Measurements from ENCODE around the gene DACH2.

DACH2 gene

DNA sequence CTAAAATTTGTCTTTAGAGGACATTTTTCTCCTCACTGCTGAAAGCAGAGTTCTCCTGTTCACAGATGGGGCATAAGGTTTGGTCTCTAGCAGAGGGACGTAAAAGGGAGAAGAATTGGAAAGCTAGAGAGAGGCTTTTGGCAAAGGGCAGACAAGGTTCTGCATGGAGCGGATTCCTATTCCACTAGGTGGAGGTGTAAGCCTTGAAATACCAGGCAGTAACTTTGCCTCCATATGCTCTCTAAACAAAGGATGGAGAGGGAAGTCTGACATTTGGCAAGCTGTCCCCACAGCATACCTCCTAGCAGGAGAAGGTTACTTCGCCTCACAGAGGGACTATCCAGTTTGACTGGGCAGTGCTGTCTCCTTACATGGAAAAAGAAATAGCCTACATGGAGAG, 174.7 kb downstream of the DACH2 start:
- no peak for DNase-seq (ENCODE audit: low read depth in 2 of 2)

DNA sequence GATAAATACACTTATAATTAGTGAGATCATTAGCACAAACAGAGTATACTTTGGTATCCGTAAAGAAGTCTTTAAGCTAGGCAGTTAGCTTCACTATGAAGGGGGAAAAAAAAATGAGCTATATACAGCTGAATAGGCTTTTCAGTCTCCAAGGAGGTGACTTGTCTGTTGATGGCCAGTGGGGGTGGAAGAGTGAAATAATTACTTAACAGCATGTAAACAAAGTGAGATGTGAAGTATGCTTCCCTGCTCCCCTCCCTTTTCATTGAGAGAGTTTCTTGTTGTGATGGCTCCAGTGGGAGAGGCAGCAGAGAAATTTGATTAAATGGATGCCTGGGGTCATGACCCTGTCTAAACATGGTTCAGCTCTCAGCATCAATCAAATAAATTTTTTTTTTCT, 180.9 kb downstream of the DACH2 start:
- DNase-seq (ENCODE audit: low read depth in 2 of 2) = no peak

DNA sequence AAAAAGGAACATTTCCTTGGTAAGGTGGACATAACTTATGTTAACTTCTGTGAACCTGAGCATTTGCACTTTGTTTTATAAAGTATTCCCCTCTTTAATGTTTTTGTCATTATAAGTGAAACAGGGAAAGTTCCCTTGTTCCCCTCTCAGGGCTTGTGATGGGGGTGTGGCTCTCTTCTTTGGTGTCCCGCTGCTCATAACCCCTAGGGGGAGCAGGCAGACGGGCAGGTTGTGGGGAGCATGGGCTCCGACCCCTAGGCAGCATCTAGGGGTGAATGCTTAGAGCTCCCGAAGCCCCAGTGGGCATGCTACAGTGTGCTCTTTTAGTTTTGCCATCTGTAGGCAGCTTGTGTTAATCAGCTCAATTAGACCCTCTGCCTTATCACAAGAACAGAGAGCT, 200.4 kb downstream of the DACH2 start:
- no peak for DNase-seq (ENCODE audit: low read depth in 2 of 2)

DNA sequence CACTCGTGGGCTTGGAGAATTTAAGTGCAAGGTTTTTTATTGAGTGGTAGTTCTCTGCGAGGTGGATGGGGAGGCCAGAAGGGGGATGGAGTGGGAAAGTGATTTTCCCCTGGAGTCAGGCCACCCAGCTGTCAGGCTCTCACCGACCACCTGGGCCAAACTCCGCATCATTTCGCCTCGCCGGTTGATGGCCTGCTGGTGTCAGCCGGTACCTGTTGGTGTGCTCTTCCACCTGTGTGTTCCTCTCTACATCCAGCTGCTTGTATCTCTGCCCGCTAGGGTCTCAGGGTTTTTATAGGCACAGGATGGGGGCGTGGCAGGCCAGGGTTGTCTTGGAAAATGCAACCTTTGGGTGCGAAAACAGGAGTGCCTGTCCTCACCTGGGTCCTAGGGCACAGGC, 200.9 kb downstream of the DACH2 start:
- DNase-seq (ENCODE audit: low read depth in 2 of 2) = no peak

DNA sequence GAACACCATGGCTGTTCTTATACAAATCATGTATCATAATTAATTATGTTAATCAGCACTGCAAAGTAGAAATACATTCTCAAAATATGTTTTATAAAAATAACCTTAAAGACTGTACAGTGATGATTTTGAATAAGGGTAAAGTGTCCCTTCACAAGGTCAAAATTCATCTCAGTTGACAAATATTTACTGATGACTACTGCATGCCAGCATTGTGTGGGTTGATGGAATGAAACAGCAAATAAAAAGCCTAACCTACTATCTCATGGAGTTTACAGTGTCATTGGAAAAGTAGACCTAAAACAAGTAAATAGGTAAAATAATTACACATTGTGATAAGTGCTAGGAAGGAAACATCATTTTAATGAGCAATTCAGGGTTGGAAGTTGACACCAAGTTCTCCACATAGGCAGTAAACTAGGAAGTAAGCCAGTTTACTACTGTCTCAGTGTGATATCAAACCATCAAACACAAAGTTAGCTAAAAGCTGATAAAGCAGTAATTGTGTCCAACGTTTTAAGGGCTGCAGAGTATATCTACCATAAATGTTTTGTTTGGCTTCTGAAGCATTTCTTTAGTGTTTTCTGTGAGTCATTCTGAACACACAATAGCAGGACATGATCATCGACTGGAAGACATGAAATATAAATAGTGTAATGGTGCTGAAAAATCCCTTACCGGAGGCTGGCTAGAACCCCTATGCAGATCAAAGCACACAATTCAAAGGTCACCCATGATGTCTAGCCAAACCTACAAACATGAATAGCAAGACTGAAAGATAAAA, 221.8 kb downstream of the DACH2 start:
- no peak for DNase-seq (ENCODE audit: low read depth in 2 of 2)

DNA sequence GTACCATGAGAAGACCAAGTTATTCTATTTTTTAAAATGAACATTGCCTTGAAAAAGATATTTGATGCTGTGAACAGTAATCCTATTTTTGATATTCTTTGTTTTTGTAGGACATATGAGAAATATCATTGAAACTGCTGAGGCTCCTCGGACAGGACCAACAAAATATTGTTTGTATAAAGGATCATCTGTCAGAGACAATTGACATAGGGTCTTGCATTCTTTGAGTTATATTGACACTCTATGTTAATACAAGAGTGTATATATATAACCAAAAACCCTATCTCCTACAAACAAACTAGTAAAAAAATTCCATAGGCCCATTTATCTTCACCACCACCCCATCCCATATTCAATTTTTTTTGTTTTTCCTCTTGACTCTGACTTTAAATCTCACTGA, 222.7 kb downstream of the DACH2 start:
- no peak for DNase-seq (ENCODE audit: low read depth in 2 of 2)

DNA sequence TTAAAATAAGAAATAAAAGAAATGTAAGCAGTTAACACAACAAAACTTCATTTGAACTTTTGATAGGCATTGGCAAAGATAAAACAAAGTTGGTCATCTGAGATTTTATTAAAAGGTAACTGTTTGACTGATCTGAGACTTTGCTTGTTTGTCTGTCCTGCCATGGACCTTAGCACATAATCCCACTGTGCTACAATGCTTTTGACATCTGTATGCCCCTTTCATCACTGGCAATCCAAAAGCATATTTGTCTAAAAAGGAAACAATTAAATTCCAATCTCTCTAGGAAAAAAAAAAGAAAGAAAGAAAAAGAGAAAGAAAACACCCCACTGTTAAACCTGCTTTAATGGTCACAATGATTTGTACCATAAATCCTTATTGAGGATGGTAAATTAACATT, 231.0 kb downstream of the DACH2 start:
- DNase-seq (ENCODE audit: low read depth in 2 of 2) = no peak

DNA sequence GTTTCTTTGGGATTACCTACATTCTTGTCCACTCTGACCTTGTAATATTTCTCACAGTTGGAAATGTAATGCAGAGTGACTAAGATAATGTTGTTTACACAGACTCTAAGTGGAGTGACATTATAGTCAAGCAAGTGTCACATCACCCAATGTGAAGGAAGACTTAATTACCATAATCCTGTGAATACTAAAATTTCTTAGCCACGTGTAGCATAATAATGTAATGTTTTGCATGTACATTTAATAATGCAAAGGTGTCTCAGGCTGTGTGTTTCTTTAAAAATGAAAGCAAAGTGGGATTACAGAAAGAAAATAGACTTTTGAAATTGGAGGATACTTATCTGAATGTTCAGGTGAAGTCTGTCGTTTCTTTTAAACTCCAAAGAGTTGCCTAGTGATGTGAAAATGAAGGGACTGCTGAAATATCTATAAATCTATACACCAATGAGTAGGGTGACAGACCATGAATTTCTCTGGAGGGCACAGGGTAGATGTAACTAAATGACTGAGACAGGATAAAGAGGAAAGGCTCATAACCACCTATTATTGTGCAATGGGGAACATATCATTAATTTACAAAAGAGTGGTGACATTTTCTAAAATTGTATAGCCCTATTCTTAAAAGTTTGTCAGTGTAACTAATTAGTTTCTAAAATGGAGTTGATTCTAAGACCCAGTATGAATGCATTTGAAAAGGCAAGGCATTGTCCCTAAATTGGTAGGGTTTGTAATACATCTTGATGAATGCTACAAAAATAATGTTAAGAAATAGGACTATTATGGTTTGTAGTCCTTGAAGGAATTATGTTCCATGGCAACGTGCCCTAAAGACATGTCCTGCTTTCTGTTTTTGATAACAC, 235.7 kb downstream of the DACH2 start:
- DNase-seq (ENCODE audit: low read depth in 2 of 2) = no peak

DNA sequence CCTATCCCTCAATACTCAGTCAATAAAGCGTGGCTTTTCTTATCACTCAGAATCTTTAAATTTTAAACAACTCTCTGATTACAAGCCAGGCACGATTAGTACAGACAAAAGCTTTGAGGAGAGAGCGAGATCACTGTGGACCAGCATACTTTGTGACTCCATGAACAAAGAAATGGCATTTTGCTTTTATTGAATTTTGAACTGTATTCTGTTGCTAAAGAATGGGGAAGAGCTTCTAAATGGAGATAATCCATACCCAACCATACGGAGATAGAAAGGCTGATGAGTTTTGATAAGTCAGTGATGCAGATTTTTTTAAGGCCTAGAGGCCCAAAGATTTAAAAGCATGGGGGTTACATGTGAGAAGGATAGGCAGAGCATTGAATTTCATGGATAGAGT, 259.1 kb downstream of the DACH2 start:
- DNase-seq (ENCODE audit: low read depth in 2 of 2) = no peak

DNA sequence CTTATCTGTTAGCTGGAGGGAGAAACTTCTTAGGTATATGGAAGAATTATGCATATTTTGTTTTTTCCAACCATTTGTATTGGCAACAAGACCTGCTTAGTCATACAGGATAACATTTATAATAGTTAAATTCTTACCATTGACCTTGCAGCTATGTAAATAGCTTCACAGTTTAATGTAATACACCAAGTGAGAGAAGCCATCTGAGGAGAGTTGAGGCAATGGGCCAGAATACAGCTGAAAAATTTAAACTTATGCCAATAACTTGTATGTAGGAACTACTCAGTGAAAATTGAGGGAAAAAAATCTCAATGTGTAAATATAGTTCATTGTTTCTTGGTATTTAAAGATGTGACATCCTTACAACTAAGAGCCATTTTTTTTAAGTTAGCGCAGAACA, 273.5 kb downstream of the DACH2 start:
- DNase-seq (ENCODE audit: low read depth in 2 of 2) = no peak

DNA sequence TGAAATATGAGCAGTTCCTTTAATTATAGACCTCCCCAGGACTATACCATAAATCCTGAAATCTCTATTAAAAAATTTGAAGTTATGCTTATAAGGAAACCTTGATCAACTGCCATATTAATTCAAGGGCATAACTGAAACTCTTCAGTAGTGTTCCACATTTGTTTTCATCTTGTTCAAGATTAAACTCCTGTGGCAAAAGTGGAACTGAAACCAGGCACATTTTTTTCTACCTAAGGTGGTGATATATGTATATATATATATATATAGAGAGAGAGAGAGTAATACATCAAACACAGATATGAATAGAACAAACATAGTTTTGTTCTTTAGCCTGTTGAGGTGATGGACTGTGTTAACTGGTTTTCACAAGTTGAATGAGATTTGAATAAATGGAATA, 287.9 kb downstream of the DACH2 start:
- no peak for DNase-seq (ENCODE audit: low read depth in 2 of 2)

DNA sequence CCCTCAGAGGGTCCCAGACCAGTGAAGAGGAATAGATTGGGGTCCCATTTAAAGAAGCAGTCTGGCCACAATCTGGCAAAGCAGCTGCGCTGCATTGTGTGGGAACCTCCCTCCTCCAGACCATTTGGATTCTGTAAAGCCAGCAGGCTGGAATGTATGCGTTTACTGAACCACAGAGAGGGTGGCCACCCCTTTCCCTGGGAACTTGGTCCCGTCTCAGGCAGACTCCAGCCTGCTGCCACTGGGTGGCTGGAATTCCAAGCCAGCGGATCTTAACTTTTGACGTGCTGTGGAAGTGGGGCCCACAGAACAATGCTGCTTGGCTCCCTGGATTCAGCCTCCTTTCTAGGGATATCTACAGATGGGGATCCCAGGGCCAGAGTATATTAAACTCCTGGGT, 307.2 kb downstream of the DACH2 start:
- DNase-seq (ENCODE audit: low read depth in 2 of 2) = no peak

DNA sequence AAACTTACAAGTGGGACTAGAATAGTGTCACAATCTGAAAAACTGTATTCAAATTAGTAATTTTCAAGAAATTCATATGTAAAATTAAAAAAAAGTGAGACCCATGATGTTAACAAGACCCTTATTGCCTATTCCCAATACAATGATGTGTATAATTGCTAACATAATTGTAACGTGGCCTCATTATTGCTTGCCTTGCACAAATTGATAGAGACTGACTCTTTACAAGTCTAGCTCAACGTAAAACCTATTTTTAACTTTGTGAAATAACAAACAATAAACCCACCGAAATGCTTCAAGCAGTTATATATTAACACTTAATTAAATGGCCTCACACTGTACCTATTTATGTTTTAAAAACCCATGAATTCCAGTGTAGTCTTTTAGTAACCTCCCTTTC, 312.5 kb downstream of the DACH2 start:
- no peak for DNase-seq (ENCODE audit: low read depth in 2 of 2)

DNA sequence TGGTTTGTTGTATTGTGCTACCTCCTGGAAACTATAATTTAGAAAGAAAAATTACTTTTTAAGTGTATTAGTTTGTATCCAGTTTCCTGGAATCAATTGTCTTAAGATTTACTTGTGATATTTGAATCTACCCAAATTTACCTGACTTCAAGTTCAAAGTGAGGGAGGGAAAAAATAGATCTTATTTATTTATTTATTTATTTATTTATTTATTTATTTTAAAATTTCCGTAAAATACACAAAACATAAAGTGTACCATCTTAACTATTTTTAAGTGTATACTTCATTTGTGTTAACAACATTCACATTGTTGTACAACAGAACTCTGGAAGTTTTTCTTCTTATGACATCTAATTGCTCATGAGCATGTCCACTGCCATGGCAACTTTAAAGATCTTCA, 356.0 kb downstream of the DACH2 start:
- DNase-seq (ENCODE audit: low read depth in 2 of 2) = no peak

DNA sequence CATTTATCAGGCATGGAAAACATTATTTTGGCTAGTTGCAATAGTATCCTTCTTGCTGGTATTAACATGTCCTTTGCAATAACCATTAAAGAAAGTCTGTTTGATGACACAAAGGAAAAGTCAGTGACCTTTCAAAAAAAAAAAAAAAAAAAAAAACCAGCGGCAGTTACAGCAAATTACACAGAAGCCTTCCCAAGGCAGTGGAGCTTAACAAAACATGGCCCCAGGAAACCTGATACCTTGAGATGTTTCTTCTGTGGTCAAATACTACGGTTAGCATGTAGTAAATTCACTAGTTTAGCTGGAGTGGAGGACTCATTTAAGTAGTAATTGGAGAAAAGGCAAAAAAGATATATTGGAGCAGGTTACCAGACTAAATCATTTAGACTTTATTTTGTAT, 359.1 kb downstream of the DACH2 start:
- DNase-seq (ENCODE audit: low read depth in 2 of 2) = no peak

DNA sequence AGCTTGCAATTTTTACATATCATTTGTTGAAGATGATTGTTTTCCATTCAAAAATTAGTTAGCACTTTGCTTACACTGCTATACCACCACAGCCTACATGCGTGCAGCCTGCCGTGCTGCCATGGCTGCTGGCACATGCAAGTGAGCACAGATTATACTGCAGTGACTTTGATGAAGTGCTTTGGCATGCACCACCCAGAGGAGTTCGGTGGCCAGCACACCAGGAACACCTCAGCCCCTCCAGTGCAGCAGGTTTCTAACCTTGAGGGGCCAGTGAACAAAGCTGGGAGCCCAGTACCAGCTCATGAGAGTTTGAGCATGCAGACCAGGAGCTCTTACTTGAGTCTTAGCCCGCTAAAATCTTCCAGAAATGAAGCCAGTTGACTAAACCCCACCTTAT, 431.5 kb downstream of the DACH2 start:
- no peak for DNase-seq (ENCODE audit: low read depth in 2 of 2)

DNA sequence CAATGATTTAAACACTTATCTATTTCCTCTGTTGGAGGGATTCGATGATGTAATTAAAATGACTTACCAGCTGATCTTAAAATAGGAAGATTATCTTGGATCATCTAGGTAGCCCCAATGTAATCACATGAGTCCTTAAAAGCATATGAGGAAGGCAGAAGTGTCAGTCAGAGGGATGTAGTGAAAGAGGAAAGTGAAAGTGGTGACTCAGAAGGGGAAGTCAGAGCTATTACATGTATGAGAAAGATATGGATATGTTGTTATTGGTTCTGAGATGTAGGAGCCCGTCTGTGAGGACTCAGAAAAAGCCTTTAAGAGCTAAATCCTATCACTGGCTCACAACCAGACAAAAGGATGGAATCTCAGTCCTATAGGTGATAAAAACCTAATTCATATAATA, 456.4 kb downstream of the DACH2 start:
- DNase-seq (ENCODE audit: low read depth in 2 of 2) = no peak

DNA sequence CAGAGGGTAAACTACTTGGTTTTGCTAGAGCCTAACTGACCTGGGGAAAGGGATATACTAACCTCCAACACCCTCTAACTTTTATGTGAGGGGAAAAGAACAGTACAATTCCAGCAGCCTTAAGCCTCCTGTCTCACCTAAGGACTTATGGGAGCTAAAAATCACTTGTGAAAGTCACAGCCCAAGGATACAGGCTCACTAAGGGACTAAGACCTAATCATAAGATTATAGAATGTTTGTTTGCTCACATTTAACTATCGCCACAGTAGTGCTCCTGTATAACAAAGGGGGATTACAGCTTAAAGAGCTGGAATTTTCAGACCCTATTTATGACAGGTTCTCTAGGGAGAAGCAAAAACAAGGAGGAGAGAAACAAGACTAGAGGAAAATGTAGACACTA, 548.7 kb downstream of the DACH2 start:
- no peak for DNase-seq (ENCODE audit: low read depth in 2 of 2)

DNA sequence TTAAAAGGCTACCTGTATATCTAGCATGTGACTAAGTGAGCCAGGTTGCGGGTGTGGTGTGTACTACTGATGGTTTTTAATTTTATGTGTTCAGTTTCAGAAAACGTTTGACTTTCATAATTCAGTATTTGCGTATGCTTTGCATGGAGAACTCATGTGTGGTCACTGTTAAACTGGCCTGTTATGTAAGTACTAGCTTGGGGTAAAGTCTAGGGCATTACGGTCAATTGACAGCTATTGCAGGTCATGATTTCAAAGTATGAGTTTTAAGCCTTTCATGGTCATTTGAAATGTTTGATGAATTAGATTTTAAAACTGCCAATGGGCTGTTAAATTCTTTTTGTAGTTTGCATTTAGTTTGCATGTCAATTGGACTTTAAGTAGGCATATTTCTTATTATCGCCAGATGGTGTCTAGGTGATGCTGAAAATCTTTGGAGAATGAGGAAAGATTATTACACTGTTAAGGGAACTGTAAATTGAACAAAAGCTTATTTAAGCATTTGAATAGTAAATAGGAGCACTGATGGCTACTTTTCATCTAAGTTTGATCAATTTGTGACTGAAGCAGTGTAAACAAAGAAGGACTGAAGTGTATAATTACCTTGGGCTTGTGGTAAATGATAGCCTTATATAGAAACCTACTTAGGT, 563.4 kb downstream of the DACH2 start:
- no peak for DNase-seq (ENCODE audit: low read depth in 2 of 2)

DNA sequence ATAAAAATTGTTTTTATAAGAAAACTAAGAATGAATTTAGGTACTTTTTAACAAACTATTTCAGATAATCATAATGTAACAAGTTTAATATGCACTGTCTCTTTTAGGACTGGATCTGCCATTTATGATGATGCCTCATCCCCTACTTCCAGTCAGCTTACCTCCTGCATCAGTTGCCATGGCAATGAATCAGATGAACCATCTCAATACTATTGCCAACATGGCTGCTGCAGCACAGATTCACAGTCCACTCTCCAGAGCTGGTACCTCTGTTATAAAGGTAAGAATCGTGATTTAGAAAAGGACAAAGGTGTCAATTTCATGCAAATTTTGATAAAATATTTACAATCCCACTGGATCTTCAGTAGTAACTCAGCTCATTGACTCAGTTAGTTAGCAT, 566.2 kb downstream of the DACH2 start:
- no peak for DNase-seq (ENCODE audit: low read depth in 2 of 2)

DNA sequence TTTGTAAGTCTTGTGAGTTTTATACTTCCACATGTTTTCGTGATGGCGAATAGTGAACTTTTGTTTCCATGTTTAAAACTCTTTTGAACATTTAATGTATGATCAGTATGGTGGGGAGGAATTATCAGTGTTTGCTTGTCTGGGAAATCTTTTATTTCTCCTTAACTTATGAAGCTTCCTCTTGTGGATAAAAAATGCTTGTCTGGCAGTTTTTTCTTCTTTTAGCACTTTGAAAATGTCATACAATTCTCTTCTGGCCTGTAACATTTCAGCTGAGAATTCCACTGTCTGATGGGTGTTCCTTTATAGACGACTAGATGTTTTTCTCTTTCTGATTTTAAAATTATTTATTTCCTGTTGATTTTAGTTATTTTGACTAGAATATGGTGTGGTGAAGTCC, 576.0 kb downstream of the DACH2 start:
- no peak for DNase-seq (ENCODE audit: low read depth in 2 of 2)

DNA sequence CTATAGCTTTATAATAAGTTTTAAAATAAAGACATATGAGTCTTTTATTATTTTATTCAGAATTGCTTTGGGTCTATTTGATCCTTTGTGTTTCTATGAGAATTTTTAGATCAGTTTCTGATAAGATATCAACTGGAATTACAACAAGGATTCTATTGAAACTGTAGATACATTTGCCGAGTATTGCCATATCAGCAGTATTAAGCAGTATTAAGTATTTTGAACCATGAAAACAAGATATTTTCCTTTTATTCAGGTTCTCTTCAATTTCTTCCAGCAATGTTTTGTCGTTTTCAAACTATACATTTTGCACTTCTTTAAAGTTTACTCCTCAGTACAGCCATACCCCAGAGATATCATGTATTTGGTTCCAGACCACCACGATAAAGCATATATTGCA, 598.8 kb downstream of the DACH2 start:
- no peak for DNase-seq (ENCODE audit: low read depth in 2 of 2)

DNA sequence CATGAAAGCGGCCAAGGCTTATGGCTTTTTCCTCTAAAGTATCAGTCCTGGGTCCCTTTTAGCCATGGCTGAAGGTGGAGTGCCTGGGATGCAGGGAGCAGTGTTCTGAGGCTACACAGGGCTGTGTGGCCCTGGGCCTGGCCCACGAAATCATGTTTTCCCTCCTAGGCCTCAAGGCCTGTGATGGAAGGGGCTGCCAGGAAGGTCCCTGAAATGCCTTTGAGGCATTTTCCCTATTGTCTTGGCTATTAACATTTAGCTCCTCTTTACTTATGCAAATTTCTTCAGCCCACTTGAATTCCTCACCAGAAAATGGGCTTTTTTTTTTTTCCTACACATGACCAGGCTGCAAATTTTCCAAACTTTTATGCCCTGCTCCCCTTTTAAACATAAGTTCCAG, 657.0 kb downstream of the DACH2 start:
- DNase-seq (ENCODE audit: low read depth in 2 of 2) = no peak

Data from stimulated activated CD8-positive, alpha-beta memory T cell treated with anti-CD3 and anti-CD28 coated beads, Interleukin-15, amount 100 ng/mL, for 48 hours (primary cell).